ENCODE measurements around the gene NT5C1B. TPM values are rescaled to one million over a fixed set of nuclear protein-coding genes. Genes with fewer than 3 reads are reported as not detected.

NT5C1B gene
- total RNA-seq (2013; cell fraction: nucleolus; rRNA removed), result not detected in 2 replicates
- total RNA-seq (2014; rRNA removed) (not detected in 2 replicates), total RNA-seq (2014; rRNA removed; fragmentation: Illumina TruSeq; extraction: Trizol) (not detected in 2 replicates), total RNA-seq (2021) (not detected in 2 replicates), polyA plus RNA-seq (2011; rRNA removed) (not detected in 2 replicates), polyA plus RNA-seq (2014; fragmentation: Illumina TruSeq; extraction: Trizol) (not detected in 2 replicates), polyA plus RNA-seq (2014; fragmentation: Nextera tagmentation; extraction: Ambion mirVana) (not detected), polyA plus RNA-seq (2014; rRNA removed) (not detected in 2 replicates), polyA plus RNA-seq (2016; fragmentation: Nextera tagmentation; extraction: Ambion mirVana) (under 1 TPM; 0.40 to 0.44 TPM), polyA minus RNA-seq (2011; rRNA and poly(A)+ RNA removed) (not detected in 2 replicates), Bru-seq, nascent RNA (not detected), BruChase-seq, experiment 1, labeled RNA remaining after a 6-hour chase (not detected), BruChase-seq, experiment 2, labeled RNA remaining after a 2-hour chase (not detected)
- 0.18 TPM for polyA plus RNA-seq (2011; ENCODE audit: low read depth)
- not detected in 2 replicates for polyA plus RNA-seq (2011; cell fraction: cytosol; rRNA removed)
- not detected in 2 replicates for polyA plus RNA-seq (2011; cell fraction: nucleus; rRNA removed)
- polyA plus RNA-seq (2012), result 0.07 TPM in 1 of 2 replicates, not detected in the other
- polyA minus RNA-seq (2011; cell fraction: cytosol; rRNA and poly(A)+ RNA removed), result not detected in 2 replicates
- polyA minus RNA-seq (2011; cell fraction: nucleus; rRNA and poly(A)+ RNA removed), result not detected in 2 replicates
- long read RNA-seq, experiment 1, result 0 reads
- long read RNA-seq, experiment 2, result 0 reads

DNA sequence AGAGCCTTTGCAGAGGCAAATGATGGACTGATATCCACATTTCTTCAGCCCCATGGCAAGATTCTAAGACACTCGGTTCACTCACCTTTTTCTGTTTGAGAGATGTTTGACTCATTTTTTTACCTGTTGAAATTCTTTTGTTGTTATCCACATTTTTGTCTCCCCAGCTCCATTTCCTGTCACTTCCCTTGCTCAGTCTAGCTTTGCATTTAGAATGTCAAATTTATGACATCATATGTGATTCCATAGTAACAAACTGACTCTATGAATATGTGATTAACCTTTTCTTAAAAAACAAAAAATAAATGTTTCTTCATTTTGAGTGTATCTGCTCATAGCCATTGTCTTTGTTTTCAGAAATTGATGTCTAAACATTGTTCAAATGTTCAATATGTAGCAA, at the start of gene NT5C1B:
Gene NT5C1B, minus strand, starts transcription at position 216 of the 400 bp plus-strand sequence. Its CDS starts 101 bp downstream, at position 115.
- Histone ChIP-seq H3K4me1 (ENCODE audit: control insufficient read depth, insufficient read depth, low read length) (no peaks in the 10 kb centered on the region), H3K9me3 (replicated peaks; ENCODE audit: control insufficient read depth, insufficient read depth, low read length) (no peaks in the 10 kb centered on the region), H3K9ac (ENCODE audit: control insufficient read depth, insufficient read depth, low read length) (no peak within 1 kb of the TSS), H3K27ac (ENCODE audit: control insufficient read depth, insufficient read depth) (no peak within 1 kb of the TSS), H3K27me3 (replicated peaks in 1 of 2; ENCODE audit: control insufficient read depth in 2 of 2, insufficient read depth in 2 of 2, low read length in 1 of 2) (no peaks in the 10 kb centered on the region), H2AFZ (ENCODE audit: control insufficient read depth, low read depth, low read length) (no peak within 1 kb of the TSS), H3K4me3 (no peak within 1 kb of the TSS), H3K36me3 (ENCODE audit: control insufficient read depth in 2 of 2, insufficient read depth in 2 of 2, low read length in 1 of 2) (no peaks in the 10 kb centered on the region), H4K20me1 (ENCODE audit: control insufficient read depth, insufficient read depth) (no peaks in the 10 kb centered on the region), H3K79me2 (ENCODE audit: control insufficient read depth, insufficient read depth, low read length) (no peaks in the 10 kb centered on the region), H3K4me2 (ENCODE audit: control insufficient read depth, insufficient read depth) (no peak within 1 kb of the TSS)
- FAIRE-seq, result no peak
- 0% methylated on average over 1 of the region's 1 CpG for WGBS (ENCODE audit: insufficient coverage, insufficient replicate concordance, low lambda C conversion rate, missing lambda C conversion rate)
- in situ Hi-C loops (cut with MboI), result no loop called here
- SMC1A ChIA-PET (ENCODE audit: uncharacterized antibody, unreplicated experiment), result no interaction called here
- TF ChIP-seq CEBPB (IDR thresholded peaks at IDR 0.05; ENCODE audit: borderline replicate concordance in 1 of 2, low read depth in 2 of 2, low read length in 2 of 2) (no peak), YY1 (IDR thresholded peaks at IDR 0.05; ENCODE audit: low read depth, low read length) (no peak), MEF2B (IDR thresholded peaks at IDR 0.05; ENCODE audit: partially characterized antibody, poor library complexity, severe bottlenecking) (no peak), IKZF1 (conservative IDR thresholded peaks at IDR 0.05) (no peak), TAF1 (IDR thresholded peaks at IDR 0.05; ENCODE audit: borderline replicate concordance, low read depth, low read length) (no peak)
- TF ChIP-seq, protein P1, sequence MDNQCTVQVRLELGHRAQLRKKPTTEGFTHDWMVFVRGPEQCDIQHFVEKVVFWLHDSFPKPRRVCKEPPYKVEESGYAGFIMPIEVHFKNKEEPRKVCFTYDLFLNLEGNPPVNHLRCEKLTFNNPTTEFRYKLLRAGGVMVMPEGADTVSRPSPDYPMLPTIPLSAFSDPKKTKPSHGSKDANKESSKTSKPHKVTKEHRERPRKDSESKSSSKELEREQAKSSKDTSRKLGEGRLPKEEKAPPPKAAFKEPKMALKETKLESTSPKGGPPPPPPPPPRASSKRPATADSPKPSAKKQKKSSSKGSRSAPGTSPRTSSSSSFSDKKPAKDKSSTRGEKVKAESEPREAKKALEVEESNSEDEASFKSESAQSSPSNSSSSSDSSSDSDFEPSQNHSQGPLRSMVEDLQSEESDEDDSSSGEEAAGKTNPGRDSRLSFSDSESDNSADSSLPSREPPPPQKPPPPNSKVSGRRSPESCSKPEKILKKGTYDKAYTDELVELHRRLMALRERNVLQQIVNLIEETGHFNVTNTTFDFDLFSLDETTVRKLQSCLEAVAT (IDR thresholded peaks at IDR 0.05), result no peak
- TF ChIP-seq, protein P2, sequence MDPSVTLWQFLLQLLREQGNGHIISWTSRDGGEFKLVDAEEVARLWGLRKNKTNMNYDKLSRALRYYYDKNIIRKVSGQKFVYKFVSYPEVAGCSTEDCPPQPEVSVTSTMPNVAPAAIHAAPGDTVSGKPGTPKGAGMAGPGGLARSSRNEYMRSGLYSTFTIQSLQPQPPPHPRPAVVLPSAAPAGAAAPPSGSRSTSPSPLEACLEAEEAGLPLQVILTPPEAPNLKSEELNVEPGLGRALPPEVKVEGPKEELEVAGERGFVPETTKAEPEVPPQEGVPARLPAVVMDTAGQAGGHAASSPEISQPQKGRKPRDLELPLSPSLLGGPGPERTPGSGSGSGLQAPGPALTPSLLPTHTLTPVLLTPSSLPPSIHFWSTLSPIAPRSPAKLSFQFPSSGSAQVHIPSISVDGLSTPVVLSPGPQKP (IDR thresholded peaks at IDR 0.05; ENCODE audit: low read depth, low read length), result no peak
- ATAC-seq, result no peak
- CTCF ChIA-PET, result no interaction called here
- intact Hi-C loops (cut with micrococcal nuclease; ENCODE audit: unreplicated experiment), result no loop called here
- BruUV-seq (replicated peaks), result no TSS peak
- no peak for DNase-seq (ENCODE audit: low read depth, low spot score)
- POLR2A ChIA-PET, result no interaction called here
- RAD21 ChIA-PET (ENCODE audit: unreplicated experiment), result no interaction called here

Data from GM12878 (cell line).